Ishikawa (cell line): Measurements from ENCODE around the gene GIN1.

Experiments used
- EGR1 ChIP-seq: IDR thresholded peaks from 2 replicates; pipeline ENCODE4 v1.6.1; 2012
- RAD21 ChIP-seq: IDR thresholded peaks from 2 replicates; pipeline ENCODE4 v1.6.1; 2012; ENCODE audit warnings: low read depth

DNA sequence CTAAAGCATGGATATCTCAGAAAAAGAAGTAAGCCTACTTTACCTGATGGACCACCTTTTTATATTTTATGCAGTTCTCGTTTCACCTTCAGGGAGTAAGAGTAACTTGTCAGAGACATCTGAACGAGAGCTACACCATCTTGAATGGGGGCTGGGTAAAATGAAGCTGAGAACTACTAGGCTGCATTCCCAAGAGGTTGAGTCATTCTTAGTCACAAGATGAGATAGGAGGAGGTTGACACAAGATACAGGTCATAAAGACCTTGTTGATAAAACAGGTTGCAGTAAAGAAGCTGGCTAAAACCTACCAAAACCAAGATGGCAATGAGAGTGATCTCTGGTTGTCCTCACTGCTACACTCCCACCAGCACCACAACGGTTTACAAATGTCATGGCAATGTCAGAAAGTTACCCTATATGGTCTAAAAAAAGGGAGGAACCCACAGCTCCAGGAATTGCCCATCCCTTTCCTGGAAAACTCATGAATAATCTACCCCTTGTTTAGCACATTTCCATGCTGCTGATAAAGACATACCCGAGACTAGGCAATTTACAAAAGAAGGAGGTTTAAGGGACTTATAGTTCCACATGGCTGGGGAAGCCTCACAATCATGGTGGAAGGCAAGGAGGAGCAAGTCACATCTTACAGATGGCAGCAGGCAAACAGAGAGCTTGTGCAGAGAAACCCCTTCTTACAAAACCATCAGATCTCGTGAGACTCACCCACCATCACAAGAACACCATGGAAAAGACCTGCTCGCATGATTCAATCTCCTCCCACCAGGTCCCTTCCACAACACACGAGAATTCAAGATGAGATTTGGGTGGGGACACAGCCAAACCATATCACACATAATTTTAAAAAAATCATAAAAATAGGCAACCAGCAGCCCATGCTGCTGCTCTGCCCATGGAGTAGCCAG is 62.5 kb downstream of the GIN1 start:
- TF ChIP-seq EGR1 (no peak), RAD21 (no peak)
